Astrocyte of the spinal cord (primary cell): Measurements from ENCODE around the gene PIK3AP1.

Experiments
- DNase-seq: peaks from one replicate; pipeline ENCODE4 v3.0.0; 2011; ENCODE audit warnings: low read depth, low spot score
- H3K4me3 ChIP-seq: 2 replicates; pipeline ENCODE4 v1.5.1; 2011; ENCODE audit warnings: low read depth, mild to moderate bottlenecking, low read length, moderate library complexity
- CTCF ChIP-seq: IDR thresholded peaks from 2 replicates; pipeline ENCODE4 v1.5.1; 2012; ENCODE audit warnings: low read depth, mild to moderate bottlenecking, low read length, inconsistent platforms
- in situ Hi-C: cut with HindIII; loops from 2 replicates; pipeline ENCODE4 v1.10.0; 2017; ENCODE audit warnings: low sequenced_read_pairs

PIK3AP1 gene

GRCh38 chr10:96606216-96606615, 114.1 kb downstream of the PIK3AP1 start:
- no peak overlapping the region for H3K4me3 ChIP-seq
- DNase-seq: peak; percentile 14
- TF ChIP-seq CTCF: no peak
- in situ Hi-C loops: no loop called here

DNA sequence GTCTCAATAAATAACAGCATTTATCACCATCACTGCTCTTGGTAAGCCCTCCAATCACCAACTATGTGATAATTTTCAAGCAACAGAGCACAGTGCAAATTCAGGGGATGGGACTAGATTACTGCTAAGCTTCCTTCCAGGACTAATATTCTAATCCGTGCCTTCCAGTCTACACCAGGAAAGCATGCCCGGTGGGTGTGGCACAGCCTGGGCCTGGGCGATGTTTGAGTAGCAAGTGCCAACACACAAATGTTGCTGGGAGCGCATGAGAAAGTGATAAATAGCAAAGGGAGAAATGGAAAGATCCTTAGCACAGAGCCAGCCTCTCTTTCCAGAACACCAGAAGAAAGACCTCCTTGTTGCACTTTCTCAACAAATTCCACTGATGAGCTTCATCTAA, 120.0 kb downstream of the PIK3AP1 start:
- no peak for TF ChIP-seq CTCF
- in situ Hi-C loops: no loop called here

DNA sequence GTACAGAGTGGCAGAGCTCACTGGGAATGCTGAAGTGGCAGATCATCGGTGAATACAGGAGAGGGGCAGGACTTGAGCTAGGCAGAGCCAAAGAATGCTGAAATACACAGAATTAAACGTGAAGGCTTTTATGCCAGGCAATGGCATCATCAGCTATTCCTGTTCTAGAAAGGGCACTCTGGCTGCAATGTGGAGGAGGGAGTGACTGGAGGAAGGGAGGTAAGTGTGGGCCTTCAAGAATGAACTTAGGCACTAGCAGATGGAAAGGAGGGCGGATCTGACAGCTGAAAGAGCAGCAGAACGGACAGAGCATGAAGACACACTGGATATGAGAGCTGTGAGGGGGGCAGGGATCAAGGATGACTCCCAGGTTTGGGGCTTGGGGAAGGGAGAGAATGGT, 121.5 kb downstream of the PIK3AP1 start:
- no peak for DNase-seq
- in situ Hi-C loops: no loop called here
- H3K4me3 ChIP-seq: no peak overlapping the region
- no peak for TF ChIP-seq CTCF

More for the DNA sequence above, 120.0 kb downstream of the PIK3AP1 start:
- DNase-seq: no peak
- H3K4me3 ChIP-seq: no peak overlapping the region

DNA sequence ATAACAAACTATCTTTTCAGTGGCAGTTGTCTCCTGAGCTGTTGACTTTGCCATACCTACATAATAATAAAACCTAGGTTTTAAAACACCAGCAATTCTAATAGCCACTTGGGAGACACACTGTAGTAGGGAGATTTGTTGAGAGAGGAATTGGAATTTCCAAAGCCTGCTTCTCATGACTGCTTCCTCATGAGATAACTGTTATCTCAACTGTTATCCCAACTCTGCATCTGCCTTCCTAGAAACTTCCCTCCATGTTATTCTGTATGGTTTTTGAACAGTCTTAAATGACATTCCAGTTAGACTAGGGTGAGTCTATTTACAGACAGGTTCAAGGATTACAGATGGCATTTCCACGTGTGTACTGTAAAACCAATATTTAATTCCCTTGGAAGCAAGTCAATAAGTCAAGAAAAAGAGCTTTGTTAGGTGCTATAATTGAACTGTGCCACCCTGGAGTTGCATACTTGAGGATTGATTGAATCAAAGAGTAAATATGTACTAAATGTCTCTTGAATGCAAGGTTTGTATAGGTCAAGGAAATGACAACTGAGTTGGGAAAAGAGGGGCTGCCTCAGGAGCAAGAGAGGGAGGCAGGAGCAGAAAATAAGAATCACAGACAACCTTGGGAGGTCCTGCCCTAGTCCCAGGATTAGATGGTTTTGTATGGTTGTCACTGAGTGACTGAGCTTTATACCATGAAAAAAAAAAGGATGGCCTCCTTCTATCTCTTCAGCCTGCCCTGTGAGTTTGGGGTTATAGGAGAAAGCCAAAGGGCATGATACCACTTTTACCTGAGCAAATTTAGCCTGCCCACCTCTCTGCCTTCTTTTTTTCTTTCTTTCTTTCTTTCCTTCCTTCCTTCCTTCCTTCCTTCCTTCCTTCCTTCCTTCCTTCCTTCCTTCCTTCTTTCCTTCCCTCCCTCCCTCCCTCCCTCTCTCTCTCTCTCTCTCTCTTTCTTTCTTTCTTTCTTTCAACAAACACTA, 123.6 kb downstream of the PIK3AP1 start:
- no peak for TF ChIP-seq CTCF
- no peak overlapping the region for H3K4me3 ChIP-seq
- in situ Hi-C loops: no loop called here
- no peak for DNase-seq

DNA sequence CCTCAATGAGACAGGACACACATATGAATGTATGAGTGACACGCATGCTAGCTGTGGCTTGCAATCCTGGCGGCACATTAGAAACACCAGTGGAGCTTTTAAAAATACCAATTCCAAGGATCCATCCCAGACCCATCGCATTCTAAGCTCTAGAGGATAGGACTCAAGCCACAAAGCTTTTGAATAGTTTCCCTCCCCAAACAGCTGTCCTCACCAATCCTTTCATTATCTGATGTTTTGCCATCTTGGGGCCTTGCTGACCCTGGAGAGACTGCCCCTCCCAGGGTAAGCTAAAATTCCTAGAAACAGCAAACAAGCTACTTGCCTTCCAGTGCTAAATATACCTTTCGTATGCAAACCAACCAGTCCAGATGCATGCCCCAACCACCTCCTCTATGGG, 124.6 kb downstream of the PIK3AP1 start:
- no peak overlapping the region for H3K4me3 ChIP-seq
- no peak for TF ChIP-seq CTCF
- in situ Hi-C loops: no loop called here
- DNase-seq: no peak

GRCh38 chr10:96591946-96592345, 128.4 kb downstream of the PIK3AP1 start:
- no peak for TF ChIP-seq CTCF
- H3K4me3 ChIP-seq: no peak overlapping the region
- in situ Hi-C loops: no loop called here
- no peak for DNase-seq
